ENCODE data around the gene PSMC3.

- TF ChIP-seq CTCF (conservative IDR thresholded peaks at IDR 0.05 in 1 of 2, IDR thresholded peaks at IDR 0.05 in 1 of 2; ENCODE audit: extremely low read depth in 1 of 2, insufficient read depth in 1 of 2, low read depth in 1 of 2, low read length in 2 of 2) (no peak), EZH2 (IDR thresholded peaks at IDR 0.05; ENCODE audit: borderline replicate concordance, low read length) (no peak)
Measured at GRCh38 chr11:47441421-47441820, 15.2 kb upstream of the PSMC3 start.
